HEK293 (cell line): Measurements from ENCODE around the gene SYT5.

Experiments used
- ZNF426 ChIP-seq: fragments of 450-650 bp; formaldehyde crosslinking; IDR thresholded peaks from 2 replicates; pipeline ENCODE4 v1.5.1; 2017; ENCODE audit warnings: missing biosample characterization, missing genetic modification characterization, mild to moderate bottlenecking, inconsistent platforms, moderate library complexity
- ZNF514 ChIP-seq: fragments of 450-650 bp; formaldehyde crosslinking; IDR thresholded peaks from 2 replicates; pipeline ENCODE4 v1.5.1; 2016; ENCODE audit warnings: missing biosample characterization, missing genetic modification characterization
- TF ChIP-seq, protein P1 (sequence below): fragments of 450-650 bp; formaldehyde crosslinking; IDR thresholded peaks from 2 replicates; pipeline ENCODE4 v1.5.1; 2016; ENCODE audit warnings: missing biosample characterization, missing genetic modification characterization
- TF ChIP-seq, protein P2 (sequence below): fragments of 450-650 bp; formaldehyde crosslinking; IDR thresholded peaks from 2 replicates; pipeline ENCODE4 v1.5.1; 2017; ENCODE audit warnings: missing biosample characterization, missing genetic modification characterization

DNA sequence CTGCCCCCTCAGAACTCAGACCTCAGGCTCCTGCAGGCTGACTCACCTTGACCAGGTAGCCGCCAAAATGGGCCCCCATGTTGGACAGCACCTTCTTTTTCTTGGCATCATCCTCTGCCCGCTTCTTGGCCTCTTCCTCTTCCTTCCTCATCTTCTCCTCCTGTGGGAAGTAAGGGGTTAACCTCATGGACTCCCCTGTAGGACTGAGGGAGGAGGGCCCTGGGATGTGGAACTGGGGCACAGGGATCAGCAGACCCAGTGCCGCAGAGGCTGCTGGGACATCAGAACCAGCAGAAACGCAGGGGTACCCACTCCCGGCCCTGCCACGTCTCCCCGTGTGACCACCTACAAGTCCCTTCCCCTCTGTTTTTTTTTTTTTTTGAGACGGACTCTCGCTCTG lies 42.2 kb downstream of the SYT5 start:
- no peak for TF ChIP-seq ZNF514 (tag by site-specific recombination)
- TF ChIP-seq, protein P1, sequence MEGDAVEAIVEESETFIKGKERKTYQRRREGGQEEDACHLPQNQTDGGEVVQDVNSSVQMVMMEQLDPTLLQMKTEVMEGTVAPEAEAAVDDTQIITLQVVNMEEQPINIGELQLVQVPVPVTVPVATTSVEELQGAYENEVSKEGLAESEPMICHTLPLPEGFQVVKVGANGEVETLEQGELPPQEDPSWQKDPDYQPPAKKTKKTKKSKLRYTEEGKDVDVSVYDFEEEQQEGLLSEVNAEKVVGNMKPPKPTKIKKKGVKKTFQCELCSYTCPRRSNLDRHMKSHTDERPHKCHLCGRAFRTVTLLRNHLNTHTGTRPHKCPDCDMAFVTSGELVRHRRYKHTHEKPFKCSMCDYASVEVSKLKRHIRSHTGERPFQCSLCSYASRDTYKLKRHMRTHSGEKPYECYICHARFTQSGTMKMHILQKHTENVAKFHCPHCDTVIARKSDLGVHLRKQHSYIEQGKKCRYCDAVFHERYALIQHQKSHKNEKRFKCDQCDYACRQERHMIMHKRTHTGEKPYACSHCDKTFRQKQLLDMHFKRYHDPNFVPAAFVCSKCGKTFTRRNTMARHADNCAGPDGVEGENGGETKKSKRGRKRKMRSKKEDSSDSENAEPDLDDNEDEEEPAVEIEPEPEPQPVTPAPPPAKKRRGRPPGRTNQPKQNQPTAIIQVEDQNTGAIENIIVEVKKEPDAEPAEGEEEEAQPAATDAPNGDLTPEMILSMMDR, result no peak
- no peak for TF ChIP-seq ZNF426 (tag by site-specific recombination)
- TF ChIP-seq, protein P2, sequence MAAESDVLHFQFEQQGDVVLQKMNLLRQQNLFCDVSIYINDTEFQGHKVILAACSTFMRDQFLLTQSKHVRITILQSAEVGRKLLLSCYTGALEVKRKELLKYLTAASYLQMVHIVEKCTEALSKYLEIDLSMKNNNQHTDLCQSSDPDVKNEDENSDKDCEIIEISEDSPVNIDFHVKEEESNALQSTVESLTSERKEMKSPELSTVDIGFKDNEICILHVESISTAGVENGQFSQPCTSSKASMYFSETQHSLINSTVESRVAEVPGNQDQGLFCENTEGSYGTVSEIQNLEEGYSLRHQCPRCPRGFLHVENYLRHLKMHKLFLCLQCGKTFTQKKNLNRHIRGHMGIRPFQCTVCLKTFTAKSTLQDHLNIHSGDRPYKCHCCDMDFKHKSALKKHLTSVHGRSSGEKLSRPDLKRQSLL, result no peak
